C1 segment of cervical spinal cord (tissue), 14 donors: ENCODE data around the gene GAS2L2.

Experiments
- DNase-seq, 14 donors: peaks; one replicate each; lab custom pipeline; 2025; lab: John Stamatoyannopoulos, UW

Gene GAS2L2

GRCh38 chr17:35752945-35753764, at the start of gene GAS2L2:
GAS2L2 (minus strand) TSS chr17:35753239; CDS start chr17:35752850, 389 bp downstream.
- peak in 4 of 14 donors; percentile 24 to 35 (median 30) for DNase-seq

GRCh38 chr17:35801583-35802224, 48.7 kb upstream of the GAS2L2 start:
- peak in 9 of 14 donors; percentile 47 to 79 (median 63) for DNase-seq

DNA sequence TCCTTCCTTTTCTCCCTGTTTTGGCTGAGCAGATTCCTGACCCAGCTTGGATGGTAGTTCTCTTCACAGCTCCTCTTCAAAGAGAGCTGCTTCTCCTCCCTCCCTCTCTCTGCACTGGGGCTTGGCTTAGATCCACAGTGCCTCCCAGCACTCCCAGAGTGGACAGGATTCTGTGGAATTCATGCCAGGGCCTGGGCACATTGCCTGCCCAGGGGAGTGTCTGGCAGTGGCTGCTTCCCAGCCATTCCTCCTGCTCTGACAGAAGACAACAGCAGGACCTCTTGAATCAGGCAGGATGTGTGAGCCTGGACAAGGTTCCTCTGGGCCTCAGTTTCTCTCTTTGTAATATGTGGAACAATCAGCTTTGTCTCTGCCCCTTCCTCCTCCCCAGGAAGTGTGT, 46.9 kb upstream of the GAS2L2 start:
- DNase-seq, result peak in 10 of 14 donors; percentile 30 to 95 (median 68)

DNA sequence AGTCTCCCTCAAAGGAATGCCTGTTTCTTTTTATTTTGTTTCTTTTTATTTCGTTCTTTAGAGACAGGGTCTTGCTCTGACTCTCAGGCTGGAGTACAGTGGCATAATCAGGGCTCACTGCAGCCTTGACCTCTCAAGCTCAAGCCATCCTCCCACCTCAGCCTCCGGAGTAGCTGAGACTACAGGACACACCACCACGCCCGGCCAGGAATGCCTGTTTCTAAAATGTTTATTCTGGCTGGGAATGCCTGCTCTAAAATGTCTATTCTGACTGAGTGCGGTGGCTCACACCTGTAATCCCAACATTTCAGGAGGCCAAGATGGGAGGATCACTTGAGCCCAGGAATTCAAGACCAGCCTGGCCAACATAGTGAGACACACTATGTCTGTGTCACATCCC, 44.9 kb upstream of the GAS2L2 start:
- DNase-seq, result no peak

GRCh38 chr17:35797370-35797769, 44.3 kb upstream of the GAS2L2 start:
- DNase-seq, result no peak

DNA sequence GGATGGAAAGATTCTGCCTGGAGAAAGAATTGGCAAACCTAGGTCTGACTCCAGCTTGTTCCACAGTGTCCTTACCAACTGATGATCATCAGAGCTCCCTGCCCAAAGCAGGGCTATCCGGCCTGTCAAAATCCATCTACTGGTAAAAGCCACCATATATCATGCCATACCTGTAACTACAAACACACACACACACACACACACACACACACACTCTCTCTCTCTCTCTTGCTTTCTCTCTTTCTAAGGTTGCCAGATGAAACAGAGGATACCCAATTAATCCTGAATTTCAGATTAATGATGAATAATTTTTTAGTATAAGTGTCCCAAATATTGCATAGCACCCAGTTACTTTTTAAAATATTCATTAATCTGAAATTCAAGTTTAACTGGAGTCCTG, 43.9 kb upstream of the GAS2L2 start:
- DNase-seq, result no peak

DNA sequence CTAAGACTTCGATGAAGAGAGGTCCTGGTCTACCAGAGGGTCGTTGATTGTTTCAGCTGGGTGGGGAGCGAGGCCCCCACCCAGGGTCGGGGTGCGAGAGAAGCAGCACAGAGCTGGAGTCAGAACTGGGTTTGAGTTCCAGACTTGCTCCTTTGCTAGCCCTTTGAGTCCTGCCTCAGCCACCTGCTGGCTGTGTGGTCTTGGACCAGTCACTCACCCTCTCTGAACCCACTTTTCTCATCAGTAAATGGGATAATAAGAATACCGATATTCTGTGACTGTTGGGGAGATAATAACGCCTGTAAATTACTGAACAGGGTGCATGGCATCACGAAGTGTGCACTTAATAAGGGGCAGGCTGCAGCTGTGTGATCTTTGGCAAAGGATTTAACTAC, 42.8 kb upstream of the GAS2L2 start:
- no peak for DNase-seq

DNA sequence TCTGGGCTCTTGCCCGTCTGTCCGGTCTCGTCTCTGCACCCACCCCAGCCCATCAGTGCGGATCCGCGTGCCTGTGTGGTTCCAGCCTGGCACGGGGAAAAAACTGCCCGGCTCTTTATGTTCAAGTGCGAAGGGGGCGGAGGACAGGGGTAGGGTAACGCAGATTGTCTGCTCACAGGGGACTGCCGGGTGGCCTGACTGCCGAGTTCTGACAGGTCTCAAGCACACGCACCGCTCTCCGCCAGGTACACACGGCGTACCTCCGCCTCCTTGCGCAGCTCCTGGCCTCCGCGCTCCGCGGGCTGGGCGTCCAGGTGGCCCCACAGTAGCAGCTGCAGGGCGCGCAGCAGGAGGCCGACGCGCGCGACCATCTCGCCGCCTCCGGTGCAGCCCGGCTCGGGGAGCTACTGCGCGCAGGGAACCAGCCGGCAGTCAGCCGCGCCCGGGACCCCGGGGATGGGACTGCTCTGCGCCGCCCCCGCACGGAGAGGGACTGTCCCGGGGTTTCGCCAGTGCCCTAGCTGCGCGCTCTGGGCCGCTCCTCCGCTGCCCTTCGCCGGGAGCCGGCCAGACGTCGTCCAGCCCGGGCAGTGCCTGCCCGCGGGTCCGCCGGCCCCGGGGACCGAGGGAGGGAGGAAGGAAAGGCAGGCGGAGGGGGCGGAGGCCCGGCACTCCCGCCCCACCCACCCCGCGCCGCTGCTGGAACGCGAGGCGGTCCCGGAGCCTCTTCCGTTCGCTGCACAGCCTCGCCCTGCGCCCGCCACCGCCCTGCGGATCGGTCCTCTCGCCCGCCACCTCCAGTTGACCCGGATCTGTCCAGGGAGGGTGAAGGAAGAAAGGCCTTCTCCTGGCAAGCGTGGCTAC, 42.2 kb upstream of the GAS2L2 start, which contains the start of gene MMP28:
Gene MMP28, minus strand, starts transcription at position 635 of the 864 bp plus-strand sequence. Its CDS starts 264 bp downstream, at position 371.
- DNase-seq, result peak in 2 of 14 donors; percentile 19 to 30

DNA sequence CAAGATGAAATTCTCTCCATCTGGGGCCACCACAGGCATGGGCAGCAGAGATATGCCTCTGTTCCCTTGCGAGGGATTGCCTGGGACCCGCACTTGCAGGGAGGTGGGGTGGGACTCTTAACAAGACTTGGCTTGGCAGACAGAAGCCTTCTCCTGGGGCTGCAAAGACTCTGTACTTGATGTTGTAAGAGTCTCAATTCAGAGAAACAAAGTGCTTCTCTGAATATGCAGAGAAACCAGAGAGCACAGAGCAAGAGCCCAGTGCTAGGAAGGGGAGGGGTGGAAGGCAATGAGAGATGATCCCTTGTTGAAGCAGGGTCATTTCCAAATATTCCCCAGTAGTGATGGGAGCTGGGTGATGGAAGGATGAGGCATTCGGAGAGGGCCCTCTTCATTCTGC, 40.2 kb upstream of the GAS2L2 start:
- DNase-seq, result peak in 2 of 14 donors; percentile 21 to 44

- DNase-seq, result no peak
Measured at GRCh38 chr17:35791681-35792350, 38.8 kb upstream of the GAS2L2 start.

GRCh38 chr17:35790841-35791240, 37.8 kb upstream of the GAS2L2 start:
- no peak for DNase-seq

- peak in 1 of 14 donors; percentile 9 for DNase-seq
Measured at GRCh38 chr17:35788477-35789368, 35.7 kb upstream of the GAS2L2 start.

GRCh38 chr17:35786941-35787432, 33.9 kb upstream of the GAS2L2 start:
- no peak for DNase-seq

DNA sequence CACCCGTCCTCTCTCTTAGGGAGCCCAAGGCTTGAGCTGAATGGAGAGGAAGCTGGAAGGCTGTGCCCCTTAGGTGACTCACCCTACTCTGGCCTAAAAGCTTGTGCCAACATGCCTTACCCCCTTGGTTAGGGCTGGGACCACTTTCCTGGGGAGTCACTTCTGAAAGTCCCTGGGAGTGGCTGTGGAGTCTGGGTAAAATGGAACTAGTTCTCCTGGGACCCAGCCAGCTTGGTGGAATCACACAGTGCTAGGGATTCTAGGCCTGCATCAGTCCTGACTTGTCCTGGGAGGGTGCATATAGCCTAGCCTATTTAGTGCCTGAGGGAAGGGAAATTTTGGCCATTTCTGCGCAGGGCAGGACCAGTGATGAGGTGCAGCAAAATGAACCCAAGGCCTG, 31.9 kb upstream of the GAS2L2 start:
- DNase-seq, result no peak

DNA sequence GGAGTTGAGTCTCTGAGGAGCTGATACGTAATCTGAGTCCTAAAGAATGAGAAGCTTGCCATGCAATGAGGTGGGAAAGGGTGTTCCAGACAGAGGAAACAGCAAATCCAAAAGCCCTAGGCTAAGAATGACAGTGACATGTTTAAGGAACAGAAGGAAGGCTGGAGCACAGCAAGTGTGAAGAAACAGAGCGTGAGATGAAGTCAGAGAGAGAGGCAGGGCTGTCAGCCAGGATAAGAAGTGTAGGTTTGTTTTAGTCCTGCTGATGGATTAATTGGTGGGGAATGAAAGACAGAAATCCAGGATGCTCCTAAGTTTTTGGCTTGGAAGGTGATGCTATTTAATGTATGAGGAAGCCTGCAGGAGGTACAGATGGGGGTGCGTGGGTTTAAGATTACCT, 27.9 kb upstream of the GAS2L2 start:
- DNase-seq, result no peak

GRCh38 chr17:35778641-35779196, 25.7 kb upstream of the GAS2L2 start:
- DNase-seq, result no peak

GRCh38 chr17:35775583-35775982, 22.5 kb upstream of the GAS2L2 start:
- DNase-seq, result no peak

DNA sequence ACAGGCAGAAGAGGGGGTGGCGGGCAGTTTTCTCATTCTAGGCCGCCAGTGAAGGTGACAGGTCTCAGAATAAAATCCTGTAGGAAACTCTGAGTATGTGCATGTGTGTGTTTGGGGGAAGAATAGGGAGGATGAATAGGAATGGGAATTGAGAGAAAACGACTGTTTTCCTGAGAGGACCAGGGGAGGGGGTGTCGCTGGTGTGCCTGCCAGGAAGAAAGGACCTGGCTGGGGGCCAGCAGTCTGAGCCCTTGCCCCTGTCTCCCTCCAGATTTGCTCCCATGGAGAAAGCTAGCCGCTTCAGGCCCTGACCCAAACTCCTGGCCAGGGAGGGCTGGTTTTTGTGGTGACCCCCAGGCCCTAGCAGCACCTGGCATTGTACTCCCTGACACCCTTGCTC, 22.0 kb upstream of the GAS2L2 start:
- peak in 1 of 14 donors; percentile 40 for DNase-seq

GRCh38 chr17:35774499-35774898, 21.5 kb upstream of the GAS2L2 start:
- DNase-seq, result peak in 7 of 14 donors; percentile 12 to 69 (median 27)
